ENCODE measurements around the gene TENM3.
"Not testable (repeated sequence)": the region's sequence is repeated elsewhere in the genome, so short reads cannot be mapped to it uniquely, and the experiment has no call there.

Gene TENM3

GRCh38 chr4:182810103-182810615 is 567.0 kb downstream of the TENM3 start:
- DNase-seq (ENCODE audit: low read depth), result no peak

DNA sequence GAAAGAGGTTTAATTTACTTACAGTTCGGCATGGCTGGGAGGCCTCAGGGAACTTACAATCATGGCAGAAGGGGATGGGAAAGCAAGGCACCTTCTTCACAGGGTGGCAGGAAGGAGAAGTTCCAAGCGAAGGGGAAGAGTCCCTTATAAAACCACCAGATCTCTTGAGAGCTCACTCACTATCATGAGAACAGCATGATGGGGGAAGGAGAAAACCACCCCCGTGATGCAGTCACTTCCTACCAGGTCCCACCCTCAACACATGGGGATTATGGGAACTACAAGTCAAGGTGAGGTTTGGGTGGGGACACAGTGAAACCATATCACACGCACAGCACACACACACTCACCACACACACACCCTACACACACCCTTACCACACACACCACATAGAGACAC is 569.7 kb downstream of the TENM3 start:
- no peak for DNase-seq (ENCODE audit: low read depth)

- not testable (repeated sequence) for DNase-seq (ENCODE audit: low read depth)
Measured at GRCh38 chr4:182814065-182814464, 570.9 kb downstream of the TENM3 start.

DNA sequence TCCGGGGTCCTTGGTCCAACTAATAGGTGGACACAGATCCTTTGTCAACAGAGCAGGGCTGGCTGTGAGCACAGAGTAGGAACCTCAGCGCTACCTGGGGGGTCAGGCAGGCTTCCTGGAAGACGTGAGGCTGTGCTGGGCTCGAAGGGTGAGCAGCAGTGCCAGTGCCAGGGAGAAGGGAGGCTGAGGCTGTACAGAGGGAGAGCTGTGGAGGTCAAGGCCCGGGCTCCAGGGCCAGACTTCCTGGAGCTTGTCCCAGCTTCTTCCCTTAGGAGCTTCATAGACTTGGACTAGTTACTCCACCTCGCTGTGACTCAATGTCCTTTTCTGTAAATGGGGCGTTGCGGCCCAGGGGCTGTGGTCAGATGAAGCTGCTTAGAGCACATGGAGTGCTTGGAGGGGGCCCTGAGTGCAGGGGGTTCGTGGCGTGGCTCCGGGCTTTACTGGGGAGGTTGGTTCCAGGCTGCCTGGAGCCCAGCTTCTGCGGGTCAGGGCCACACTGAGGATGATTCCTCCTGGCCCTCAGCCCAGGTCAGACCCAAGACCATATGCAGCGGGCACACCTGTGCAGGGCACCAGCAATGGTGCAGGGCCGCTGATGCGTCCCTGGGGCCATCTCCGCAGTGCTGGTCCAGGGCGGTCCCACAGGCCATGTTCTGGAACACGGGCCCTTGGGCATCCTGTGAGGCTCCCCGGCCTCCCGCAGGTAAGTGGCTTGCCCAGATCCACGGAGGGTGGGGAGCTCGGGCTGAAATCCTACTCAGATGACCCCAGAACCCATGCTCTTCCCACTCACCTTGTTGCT is 575.9 kb downstream of the TENM3 start:
- no peak for DNase-seq (ENCODE audit: low read depth)

GRCh38 chr4:182819751-182820150 is 576.5 kb downstream of the TENM3 start:
- no peak for DNase-seq (ENCODE audit: low read depth)

DNA sequence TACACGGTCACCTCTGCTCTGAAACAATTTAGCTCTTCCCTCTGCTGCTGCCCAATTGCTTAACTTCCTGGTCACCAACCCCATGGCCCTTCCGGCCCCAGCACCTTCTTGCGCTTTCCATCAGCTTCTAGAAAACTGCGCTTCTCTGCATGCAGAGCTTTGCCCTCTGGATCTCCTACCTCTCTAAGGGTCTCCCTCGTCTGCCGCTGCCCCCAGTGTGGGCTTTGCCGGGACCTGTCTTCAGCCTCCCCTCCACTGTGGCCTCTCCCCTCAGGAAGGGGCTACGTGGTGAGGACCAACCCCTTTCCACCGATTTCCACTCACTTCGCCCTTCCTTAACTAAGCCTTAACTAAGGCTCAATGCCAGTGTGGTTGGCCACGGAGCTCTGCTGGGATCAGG is 579.4 kb downstream of the TENM3 start:
- no peak for DNase-seq (ENCODE audit: low read depth)

GRCh38 chr4:182823576-182823975 is 580.4 kb downstream of the TENM3 start:
- no peak for DNase-seq (ENCODE audit: low read depth)

- no peak for DNase-seq (ENCODE audit: low read depth)
Measured at GRCh38 chr4:182825003-182825402, 581.8 kb downstream of the TENM3 start.

DNA sequence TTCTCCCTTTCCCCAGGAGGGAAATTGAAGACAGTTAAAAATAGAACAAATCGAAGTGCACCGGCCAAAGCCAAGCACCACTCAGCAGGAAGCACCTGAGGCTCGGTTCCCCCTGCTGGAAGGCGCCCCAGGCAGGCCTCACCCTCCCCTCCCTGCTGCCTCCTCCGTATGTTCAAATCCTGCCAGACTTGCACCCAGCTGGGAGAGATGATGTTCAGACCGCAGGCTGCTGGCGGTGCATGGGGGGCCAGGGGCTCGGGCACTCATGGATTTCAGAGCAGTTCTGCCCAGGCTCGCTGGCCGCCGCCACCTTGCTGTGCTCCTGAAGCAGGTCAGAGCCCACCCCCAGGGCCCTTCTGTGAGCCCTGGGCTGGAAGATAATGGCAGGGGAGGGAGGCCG is 582.6 kb downstream of the TENM3 start:
- no peak for DNase-seq (ENCODE audit: low read depth)

DNA sequence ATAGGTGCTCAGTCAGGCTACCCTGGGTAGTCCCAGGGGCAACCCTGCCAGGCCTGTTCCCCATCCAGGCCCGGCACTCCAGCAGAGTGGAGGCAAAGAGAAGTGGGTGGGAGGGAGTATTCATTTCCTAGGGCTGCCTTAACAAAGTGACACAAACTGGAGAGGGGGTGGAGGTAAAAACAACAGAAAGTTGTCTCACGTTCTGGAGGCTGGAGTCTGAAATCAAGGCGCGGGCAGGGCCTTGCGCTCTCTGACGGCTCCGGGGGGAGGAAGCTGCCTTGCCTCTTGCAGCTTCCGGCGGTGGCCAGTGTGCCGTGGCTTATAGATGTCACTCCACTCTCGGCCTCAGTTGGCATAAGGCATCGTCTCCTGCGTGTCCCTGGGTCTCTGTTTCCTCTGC is 583.2 kb downstream of the TENM3 start:
- DNase-seq (ENCODE audit: low read depth), result no peak

DNA sequence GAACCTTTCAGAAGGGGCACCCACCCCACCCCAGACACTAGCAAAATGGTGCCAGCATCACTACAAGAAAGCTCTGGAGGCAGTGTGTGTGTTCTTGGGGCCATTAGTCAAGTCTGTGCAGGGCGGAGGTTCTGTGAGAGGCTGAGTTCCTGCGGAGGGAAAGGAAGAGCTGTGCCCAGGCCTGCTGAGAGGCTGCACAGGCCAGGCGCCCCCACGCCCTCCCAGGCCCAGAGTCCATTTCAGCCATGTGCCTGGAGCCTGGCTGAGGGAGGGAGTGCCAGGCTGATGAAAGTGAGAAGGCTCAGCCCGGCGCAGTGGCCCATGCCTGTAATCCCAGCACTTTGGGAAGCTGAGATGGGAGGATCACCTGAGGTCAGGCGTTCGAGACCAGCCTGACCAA is 584.0 kb downstream of the TENM3 start:
- DNase-seq (ENCODE audit: low read depth), result no peak

DNA sequence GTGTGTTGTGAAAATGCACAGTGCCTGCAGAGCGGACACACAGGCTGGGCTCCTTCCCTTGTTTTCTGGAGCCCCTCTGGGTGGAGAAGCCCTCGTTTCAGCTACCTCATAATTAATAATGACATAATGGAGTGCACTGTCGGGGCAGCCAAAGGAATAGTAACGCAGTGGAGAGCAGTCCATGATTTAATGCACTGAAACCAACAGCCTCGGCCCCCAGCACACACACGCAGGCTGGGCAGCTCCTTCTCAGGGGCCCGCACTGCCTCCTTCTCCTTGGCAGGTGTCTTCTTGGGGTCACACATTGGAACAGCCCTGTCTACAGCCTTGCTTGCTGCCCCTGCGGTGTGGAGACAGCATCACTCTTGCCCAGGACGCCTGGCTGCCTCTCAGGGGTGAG is 584.8 kb downstream of the TENM3 start:
- no peak for DNase-seq (ENCODE audit: low read depth)

- DNase-seq (ENCODE audit: low read depth), result no peak
Measured at GRCh38 chr4:182828360-182829025, 585.3 kb downstream of the TENM3 start.

- DNase-seq (ENCODE audit: low read depth), result no peak
Measured at GRCh38 chr4:182829196-182829595, 586.0 kb downstream of the TENM3 start.

DNA sequence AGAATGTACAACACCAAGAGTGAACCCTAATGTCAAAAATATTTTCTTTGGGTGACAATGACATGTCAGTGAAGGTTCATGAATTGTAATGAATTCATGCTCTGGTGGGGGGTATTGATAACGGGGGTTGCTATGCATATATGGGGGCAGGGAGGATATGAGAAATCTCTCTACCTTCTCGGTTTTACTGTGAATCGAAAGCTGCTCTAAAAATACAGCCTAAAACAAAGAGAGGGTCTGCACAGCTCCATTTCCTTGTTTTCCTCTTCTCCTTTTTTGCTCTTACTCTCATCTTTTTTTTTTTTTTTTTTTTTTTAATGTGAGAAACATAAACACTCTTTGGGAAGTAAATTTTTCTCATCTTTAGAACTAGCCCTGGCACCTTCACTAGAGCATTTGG is 588.2 kb downstream of the TENM3 start:
- DNase-seq (ENCODE audit: low read depth), result no peak

GRCh38 chr4:182832352-182833120 is 589.3 kb downstream of the TENM3 start:
- no peak for DNase-seq (ENCODE audit: low read depth)

DNA sequence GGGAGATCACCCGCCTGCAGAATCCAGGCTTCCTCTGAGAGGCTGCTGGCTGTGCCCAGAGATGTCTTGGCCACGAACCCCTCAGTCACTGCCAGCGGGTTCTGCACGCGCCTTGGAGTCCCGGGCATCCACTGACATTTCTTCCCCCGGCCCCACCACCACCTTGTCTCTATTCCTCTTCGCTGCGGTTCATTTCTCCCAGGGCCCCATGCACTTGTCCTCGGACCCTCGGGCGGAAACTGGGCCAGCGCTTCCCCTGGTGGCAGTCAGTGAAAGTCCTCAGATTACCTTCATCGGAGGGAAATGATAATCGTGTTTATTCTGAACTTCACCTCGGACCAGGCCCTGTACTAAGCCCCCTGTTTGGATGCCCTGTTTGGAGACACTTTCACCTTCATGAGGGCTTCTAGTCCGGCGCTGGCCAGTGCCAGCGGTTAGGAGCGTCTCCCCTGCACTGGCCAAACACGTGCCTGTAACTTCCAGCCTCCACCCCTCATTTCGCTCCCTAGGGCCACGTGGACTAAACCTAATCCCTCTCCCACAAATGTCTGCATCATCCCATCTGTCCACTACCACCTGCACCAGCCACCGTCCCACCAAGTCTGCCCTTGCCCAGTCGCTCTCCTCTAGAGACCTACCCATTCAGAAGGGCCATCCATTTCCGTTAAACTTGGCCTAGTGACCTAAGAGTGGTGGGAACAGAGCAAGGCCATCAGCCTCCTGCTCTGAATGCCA is 592.0 kb downstream of the TENM3 start:
- no peak for DNase-seq (ENCODE audit: low read depth)

GRCh38 chr4:182837831-182838230 is 594.6 kb downstream of the TENM3 start:
- DNase-seq (ENCODE audit: low read depth), result no peak

- DNase-seq (ENCODE audit: low read depth), result no peak
Measured at GRCh38 chr4:182838535-182838934, 595.3 kb downstream of the TENM3 start.

DNA sequence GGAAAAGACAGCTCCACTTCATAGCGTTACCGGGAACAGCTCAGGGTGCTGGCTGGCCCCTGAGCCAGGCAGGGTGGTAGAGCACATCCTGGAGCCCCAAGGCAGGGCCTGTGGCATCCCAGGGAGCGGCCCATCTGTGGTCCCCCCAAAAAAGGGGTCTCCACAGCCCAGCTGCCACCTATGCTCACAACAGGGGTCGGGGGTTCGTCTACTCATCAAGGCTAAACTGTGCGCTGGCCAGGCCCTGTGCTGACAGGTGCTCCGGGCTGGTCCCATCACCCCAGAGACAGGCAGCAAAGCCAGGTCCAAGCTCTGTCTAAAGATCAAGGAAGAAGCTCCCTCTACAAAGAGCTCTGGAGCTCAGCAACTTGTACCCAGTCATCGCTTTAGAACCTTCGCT is 596.1 kb downstream of the TENM3 start:
- no peak for DNase-seq (ENCODE audit: low read depth)

DNA sequence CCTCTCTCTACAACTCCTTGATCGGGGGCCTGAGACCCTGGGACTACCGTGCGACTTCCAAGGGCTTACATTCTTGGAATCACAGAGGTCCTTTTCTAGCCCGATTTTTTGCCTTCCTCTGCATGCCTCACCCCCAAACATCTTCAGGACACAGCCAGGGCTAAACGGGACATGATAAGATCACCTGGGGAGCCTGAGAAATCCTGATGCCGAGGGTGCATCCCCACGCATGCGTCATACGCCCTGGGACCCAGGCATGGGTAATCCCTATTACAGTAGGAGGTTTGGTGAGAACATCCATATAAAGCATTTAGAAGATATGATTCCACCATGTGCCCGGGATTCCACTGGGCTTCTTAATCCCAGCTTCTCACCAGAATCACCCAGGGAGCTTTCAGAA is 596.9 kb downstream of the TENM3 start:
- DNase-seq (ENCODE audit: low read depth), result no peak

DNA sequence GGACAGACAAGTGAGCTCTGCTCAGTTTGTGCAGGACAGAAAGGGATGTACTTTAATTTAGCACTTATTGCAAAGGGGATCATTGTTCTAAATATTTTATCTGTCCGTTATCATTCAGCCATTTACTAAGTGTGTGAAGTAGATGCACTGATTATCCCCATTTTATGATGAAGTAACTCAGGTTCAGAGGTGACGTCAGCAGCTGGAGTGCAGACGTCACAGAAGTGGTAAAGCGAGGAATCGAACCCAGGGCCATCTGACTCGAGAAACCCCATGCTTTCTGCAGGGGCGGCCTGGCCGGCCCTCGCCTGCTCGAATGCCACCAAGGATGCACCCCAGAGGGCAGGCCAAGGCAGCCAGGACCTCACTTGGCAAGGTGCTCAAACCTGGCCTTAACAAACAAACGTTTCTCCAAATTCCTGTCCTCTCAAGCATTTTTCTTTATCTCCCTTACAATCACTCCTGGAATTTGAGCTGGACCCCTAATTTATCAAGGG is 599.0 kb downstream of the TENM3 start:
- no peak for DNase-seq (ENCODE audit: low read depth)

Measured in stimulated activated CD8-positive, alpha-beta memory T cell treated with anti-CD3 and anti-CD28 coated beads, Interleukin-4, amount 100 ng/mL, for 24 hours (primary cell).